MM.1S (cell line): ENCODE data around the gene BBS5.

Source experiments
- DNase-seq: peaks from one replicate; pipeline ENCODE4 v3.0.0-alpha.2; 2015
- H2AFZ ChIP-seq: fragments of 300-600 bp; sonication (generic); 2 replicates; pipeline ENCODE4 v1.6.0; 2016; ENCODE audit warnings: antibody characterized with exemption, low read length
- H3F3A ChIP-seq: fragments of 300-600 bp; sonication (generic); 2 replicates; pipeline ENCODE4 v1.6.1; 2016; ENCODE audit warnings: mild to moderate bottlenecking, antibody characterized with exemption, low read length, moderate library complexity, mixed read lengths; ENCODE audit not compliant: insufficient read depth
- H3K27ac ChIP-seq: fragments of 300-600 bp; sonication (generic); 2 replicates; pipeline ENCODE4 v1.5.1; 2016; ENCODE audit warnings: mild to moderate bottlenecking, low read length
- H3K27me3 ChIP-seq: fragments of 300-600 bp; sonication (generic); replicated peaks from 2 replicates; pipeline ENCODE4 v1.6.0; 2016; ENCODE audit warnings: low read length; ENCODE audit not compliant: insufficient read depth
- H3K36me3 ChIP-seq: fragments of 300-600 bp; sonication (generic); replicated peaks from 2 replicates; pipeline ENCODE4 v1.6.1; 2016; ENCODE audit warnings: mild to moderate bottlenecking, low read length, mixed read lengths; ENCODE audit not compliant: insufficient read depth
- H3K4me1 ChIP-seq: fragments of 300-600 bp; sonication (generic); 2 replicates; pipeline ENCODE4 v1.6.1; 2016; ENCODE audit warnings: low read length, mixed read lengths
- H3K4me2 ChIP-seq: fragments of 300-600 bp; sonication (generic); 2 replicates; pipeline ENCODE4 v1.6.0; 2016; ENCODE audit warnings: low read depth, low read length
- H3K4me3 ChIP-seq: fragments of 300-600 bp; sonication (generic); 2 replicates; pipeline ENCODE4 v1.5.1; 2016; ENCODE audit warnings: low read length, mixed read lengths
- H3K79me2 ChIP-seq: fragments of 300-600 bp; sonication (generic); 2 replicates; pipeline ENCODE4 v1.6.1; 2016; ENCODE audit warnings: mixed run types, low read length, mixed read lengths
- H3K9ac ChIP-seq: fragments of 300-600 bp; sonication (generic); 2 replicates; pipeline ENCODE4 v1.6.1; 2016; ENCODE audit warnings: low read length, mixed read lengths
- H3K9me2 ChIP-seq: fragments of 300-600 bp; sonication (generic); replicated peaks from 2 replicates; pipeline ENCODE4 v1.6.1; 2016; ENCODE audit warnings: mild to moderate bottlenecking, low read length, mixed read lengths; ENCODE audit not compliant: insufficient read depth
- H3K9me3 ChIP-seq: fragments of 300-600 bp; sonication (generic); replicated peaks from 2 replicates; pipeline ENCODE4 v1.6.1; 2016; ENCODE audit warnings: mild to moderate bottlenecking, low read length, mixed read lengths; ENCODE audit not compliant: insufficient read depth
- H4K20me1 ChIP-seq: fragments of 300-600 bp; sonication (generic); 2 replicates; pipeline ENCODE4 v1.6.1; 2016; ENCODE audit warnings: mild to moderate bottlenecking, low read length, moderate library complexity, mixed read lengths; ENCODE audit not compliant: insufficient read depth
- CTCF ChIP-seq: fragments of 300-600 bp; sonication (generic); IDR thresholded peaks from 2 replicates; pipeline ENCODE4 v1.5.1; 2016; ENCODE audit warnings: antibody characterized with exemption, low read length, mixed read lengths
- EZH2 ChIP-seq: fragments of 300-600 bp; sonication (generic); optimal IDR thresholded peaks from 2 replicates; pipeline ENCODE3; 2017; ENCODE audit warnings: low read depth, mild to moderate bottlenecking, antibody characterized with exemption, low read length, mixed read lengths
- EZH2phosphoT487 ChIP-seq: fragments of 300-600 bp; sonication (generic); IDR thresholded peaks from 2 replicates; pipeline ENCODE4 v1.6.1; 2018; ENCODE audit warnings: antibody characterized with exemption, low read length

The BBS5 gene

GRCh38 chr2:169540146-169540545 lies 60.9 kb downstream of the BBS5 start:
- no peaks in the 10 kb centered on the region; the same call in 1 of the 2 replicates for H3K36me3 ChIP-seq
- H3K4me1 ChIP-seq: no peaks in the 10 kb centered on the region
- H3K9me3 ChIP-seq: no peaks in the 10 kb centered on the region
- H3K9ac ChIP-seq: no peak overlapping the region
- H3K4me3 ChIP-seq: no peak overlapping the region
- DNase-seq: no peak
- no peaks in the 10 kb centered on the region for H3K27me3 ChIP-seq
- H3K79me2 ChIP-seq: no peaks in the 10 kb centered on the region
- H4K20me1 ChIP-seq: no peaks in the 10 kb centered on the region
- no peak overlapping the region for H3K4me2 ChIP-seq
- no peaks in the 10 kb centered on the region for H3F3A ChIP-seq
- TF ChIP-seq EZH2: no peak
- no peak for TF ChIP-seq EZH2phosphoT487
- TF ChIP-seq CTCF: no peak
- no peak overlapping the region for H3K27ac ChIP-seq
- H3K9me2 ChIP-seq: no peaks in the 10 kb centered on the region
- H2AFZ ChIP-seq: no peak overlapping the region

GRCh38 chr2:169542433-169542832 lies 63.1 kb downstream of the BBS5 start:
- Histone ChIP-seq H3K9me3 (no peaks in the 10 kb centered on the region), H3K4me3 (no peak overlapping the region), H3K79me2 (no peaks in the 10 kb centered on the region), H3K9ac (no peak overlapping the region), H3K4me1 (no peaks in the 10 kb centered on the region), H3K27me3 (no peaks in the 10 kb centered on the region), H3K4me2 (no peak overlapping the region), H2AFZ (no peak overlapping the region), H3K27ac (no peak overlapping the region), H4K20me1 (no peaks in the 10 kb centered on the region), H3K9me2 (no peaks in the 10 kb centered on the region), H3F3A (no peaks in the 10 kb centered on the region), H3K36me3 (no peaks in the 10 kb centered on the region; the same call in 1 of the 2 replicates)
- no peak for TF ChIP-seq CTCF
- no peak for DNase-seq

GRCh38 chr2:169546756-169547155 lies 67.5 kb downstream of the BBS5 start:
- Histone ChIP-seq H3K4me3 (no peak overlapping the region), H3K4me2 (no peak overlapping the region), H3K36me3 (0 out of 2 replicates have a peak, but pooled peaks cover 2% of the 10 kb centered on the region)

More at GRCh38 chr2:169546756-169547155, 67.5 kb downstream of the BBS5 start:
- H3F3A ChIP-seq: no peaks in the 10 kb centered on the region
- no peak overlapping the region for H3K9ac ChIP-seq
- no peaks in the 10 kb centered on the region for H3K9me2 ChIP-seq
- no peaks in the 10 kb centered on the region for H3K4me1 ChIP-seq
- H3K79me2 ChIP-seq: no peaks in the 10 kb centered on the region
- H3K9me3 ChIP-seq: no peaks in the 10 kb centered on the region
- no peaks in the 10 kb centered on the region for H4K20me1 ChIP-seq
- TF ChIP-seq CTCF (no peak), EZH2 (no peak), EZH2phosphoT487 (no peak)
- no peak for DNase-seq
- no peaks in the 10 kb centered on the region for H3K27me3 ChIP-seq
- H2AFZ ChIP-seq: no peak overlapping the region
- H3K27ac ChIP-seq: no peak overlapping the region
